ENCODE data around the gene HS3ST5. TPM values are rescaled to one million over a fixed set of nuclear protein-coding genes. Genes with fewer than 3 reads are reported as not detected.
"Not testable (repeated sequence)": the region's sequence is repeated elsewhere in the genome, so short reads cannot be mapped to it uniquely, and the experiment has no call there.

HS3ST5 gene
- total RNA-seq, 1 experiment from 2014 or later = 14.4 TPM

DNA sequence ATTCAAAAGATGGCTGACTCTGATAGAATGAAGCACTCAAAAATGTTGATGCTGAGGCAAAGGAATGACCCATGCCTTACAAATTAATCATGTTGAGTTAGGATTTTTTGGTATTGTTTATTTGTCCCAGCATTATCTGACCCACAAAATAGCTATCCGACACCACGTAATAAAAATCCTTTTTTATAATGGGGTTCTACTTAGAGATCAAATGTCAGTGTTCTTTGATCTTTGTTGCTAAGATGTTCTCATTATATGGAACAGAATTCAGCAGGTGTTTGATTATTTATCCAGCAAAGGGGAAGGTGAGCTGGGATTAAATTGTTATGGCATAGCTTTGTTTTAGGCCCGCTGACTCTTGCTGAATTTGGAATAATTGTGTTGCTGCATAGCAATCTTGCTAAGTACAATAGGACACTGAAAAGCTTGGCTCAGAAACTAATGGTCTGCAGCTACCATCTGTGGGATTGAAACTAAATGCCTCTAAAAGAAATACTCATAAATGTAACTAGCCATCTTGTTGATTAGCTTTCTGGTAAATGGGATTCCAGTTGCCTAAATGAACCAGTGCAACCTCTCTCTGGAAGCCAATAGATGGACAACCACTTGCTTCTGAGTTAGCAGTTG lies 191.6 kb downstream of the HS3ST5 start:
- H4K20me1 ChIP-seq (ENCODE audit: control insufficient read depth, insufficient read depth, insufficient read length) = no peaks in the 10 kb centered on the region
- no peak overlapping the region for H4K91ac ChIP-seq (ENCODE audit: insufficient read length, low read depth, low read length)
- H2BK5ac ChIP-seq (ENCODE audit: insufficient read length, low read length) = no peak overlapping the region
- peaks cover 8 to 33% (median 25%) of the 10 kb centered on the region in 3 experiments for H3K36me3 Mint-ChIP-seq (ENCODE audit: insufficient read depth in 1 of 3, low read depth in 3 of 3)
- peaks cover 16 to 21% of the 10 kb centered on the region in 2 experiments for H3K9me3 Mint-ChIP-seq
- H2AFZ ChIP-seq (ENCODE audit: low read length) = no peak overlapping the region
- H3K4me3 Mint-ChIP-seq = no peak overlapping the region
- H3K4me1 ChIP-seq (ENCODE audit: insufficient read depth, low read length) = peaks cover 3% of the 10 kb centered on the region; the same call in 1 of the 2 replicates
- peaks cover 26 to 32% of the 10 kb centered on the region in 2 experiments for H3K4me1 Mint-ChIP-seq
- no peak overlapping the region for H2BK15ac ChIP-seq (ENCODE audit: low read depth, low read length)
- no peak overlapping the region for H4K8ac ChIP-seq (replicated peaks; ENCODE audit: insufficient read length, low read depth, low read length)
- H3K14ac ChIP-seq (ENCODE audit: insufficient read depth, low read length) = no peak overlapping the region
- H3K23ac ChIP-seq (ENCODE audit: insufficient read length, low read depth, low read length) = no peak overlapping the region
- H3K4ac ChIP-seq (ENCODE audit: low read depth, low read length) = no peak overlapping the region
- H3K4me2 ChIP-seq (ENCODE audit: insufficient read depth, insufficient read length, low read length) = no peak overlapping the region
- H3K27ac ChIP-seq (ENCODE audit: insufficient read length, low read depth, low read length) = no peak overlapping the region
- H3K79me1 ChIP-seq (ENCODE audit: insufficient read depth, low read depth, low read length, poor library complexity, severe bottlenecking) = no peaks in the 10 kb centered on the region
- H3T11ph ChIP-seq (ENCODE audit: low read length) = no peak overlapping the region
- H3K18ac ChIP-seq (ENCODE audit: insufficient read length, low read depth, low read length) = no peak overlapping the region
- no peak for DNase-seq
- H4K5ac ChIP-seq (ENCODE audit: insufficient read length, low read depth, low read length) = no peak overlapping the region
- H3K27ac Mint-ChIP-seq = no peak overlapping the region
- no peaks in the 10 kb centered on the region for H3K9me3 ChIP-seq (ENCODE audit: control insufficient read depth, low read depth, low read length)
- H3K27me3 ChIP-seq (ENCODE audit: insufficient read depth, low read length) = no peaks in the 10 kb centered on the region
- WGBS (ENCODE audit: extremely low coverage, insufficient read length, low lambda C conversion rate) = no CpG with 5 or more reads among the region's 3 CpGs
- no peaks in the 10 kb centered on the region for H3K79me2 ChIP-seq (ENCODE audit: insufficient read depth, low read length)
- H3K9ac ChIP-seq (ENCODE audit: extremely low read depth, insufficient read length, low read length) = no peak overlapping the region
- no peak overlapping the region for H2BK120ac ChIP-seq (ENCODE audit: low read depth, low read length, poor library complexity, severe bottlenecking)
- no peak for TF ChIP-seq CTCF (conservative IDR thresholded peaks at IDR 0.05)
- no peak overlapping the region for H2BK20ac ChIP-seq (ENCODE audit: low read depth, low read length, poor library complexity, severe bottlenecking)
- H2AK5ac ChIP-seq (ENCODE audit: insufficient read length, low read length) = no peak overlapping the region
- no peaks in the 10 kb centered on the region for H3K23me2 ChIP-seq (ENCODE audit: insufficient read length, low read depth, low read length, poor library complexity, severe bottlenecking)
- H2BK12ac ChIP-seq (ENCODE audit: insufficient read length, low read depth, low read length) = no peak overlapping the region
- no peak overlapping the region for H3K56ac ChIP-seq (ENCODE audit: insufficient read length, low read depth, low read length)
- H3K27me3 Mint-ChIP-seq (ENCODE audit: low read depth) = no peaks in the 10 kb centered on the region

DNA sequence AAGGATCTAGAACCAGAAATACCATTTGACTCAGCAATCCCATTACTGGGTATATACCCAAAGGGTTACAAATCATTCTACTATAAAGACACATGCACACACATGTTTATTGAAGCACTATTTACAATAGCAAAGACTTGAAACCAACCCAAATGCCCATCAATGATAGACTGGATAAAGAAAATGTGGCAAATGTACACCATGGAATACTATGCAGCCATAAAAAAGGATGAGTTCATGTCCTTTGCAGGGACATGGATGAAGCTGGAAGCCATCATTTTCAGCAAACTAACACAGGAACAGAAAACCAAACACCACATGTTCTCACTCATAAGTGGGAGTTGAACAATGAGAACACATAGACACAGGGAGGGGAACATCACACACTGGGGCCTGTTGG lies 193.6 kb downstream of the HS3ST5 start:
- not testable (repeated sequence) for H2BK12ac ChIP-seq (ENCODE audit: insufficient read length, low read depth, low read length); H2BK15ac ChIP-seq (ENCODE audit: low read depth, low read length); H3K18ac ChIP-seq (ENCODE audit: insufficient read length, low read depth, low read length); H2BK20ac ChIP-seq (ENCODE audit: low read depth, low read length, poor library complexity, severe bottlenecking); H3K27me3 ChIP-seq (ENCODE audit: insufficient read depth, low read length); H3K23ac ChIP-seq (ENCODE audit: insufficient read length, low read depth, low read length); H3K23me2 ChIP-seq (ENCODE audit: insufficient read length, low read depth, low read length, poor library complexity, severe bottlenecking); H3K27ac ChIP-seq (ENCODE audit: insufficient read length, low read depth, low read length); H3K9ac ChIP-seq (ENCODE audit: extremely low read depth, insufficient read length, low read length); H3T11ph ChIP-seq (ENCODE audit: low read length); H3K9me3 ChIP-seq (ENCODE audit: control insufficient read depth, low read depth, low read length); H2BK120ac ChIP-seq (ENCODE audit: low read depth, low read length, poor library complexity, severe bottlenecking); H3K4ac ChIP-seq (ENCODE audit: low read depth, low read length); H3K79me1 ChIP-seq (ENCODE audit: insufficient read depth, low read depth, low read length, poor library complexity, severe bottlenecking); H4K91ac ChIP-seq (ENCODE audit: insufficient read length, low read depth, low read length); DNase-seq; H3K14ac ChIP-seq (ENCODE audit: insufficient read depth, low read length); H4K5ac ChIP-seq (ENCODE audit: insufficient read length, low read depth, low read length); H3K4me3 Mint-ChIP-seq; H3K27ac Mint-ChIP-seq; H2BK5ac ChIP-seq (ENCODE audit: insufficient read length, low read length); H3K56ac ChIP-seq (ENCODE audit: insufficient read length, low read depth, low read length); H3K79me2 ChIP-seq (ENCODE audit: insufficient read depth, low read length); H2AFZ ChIP-seq (ENCODE audit: low read length); H3K27me3 Mint-ChIP-seq (ENCODE audit: low read depth); H4K20me1 ChIP-seq (ENCODE audit: control insufficient read depth, insufficient read depth, insufficient read length); H4K8ac ChIP-seq (replicated peaks; ENCODE audit: insufficient read length, low read depth, low read length); H2AK5ac ChIP-seq (ENCODE audit: insufficient read length, low read length); H3K4me1 ChIP-seq (ENCODE audit: insufficient read depth, low read length); H3K4me2 ChIP-seq (ENCODE audit: insufficient read depth, insufficient read length, low read length)
- Mint-ChIP-seq H3K9me3 (peaks cover 16 to 21% of the 10 kb centered on the region in 2 experiments), H3K4me1 (peaks cover 22 to 27% of the 10 kb centered on the region in 2 experiments), H3K36me3 (ENCODE audit: insufficient read depth in 1 of 3, low read depth in 3 of 3) (peaks cover 8 to 39% (median 25%) of the 10 kb centered on the region in 3 experiments)
